Measurements from ENCODE around the gene MIP. TPM values are rescaled to one million over a fixed set of nuclear protein-coding genes. Genes with fewer than 3 reads are reported as not detected.
"Not testable (repeated sequence)": the region's sequence is repeated elsewhere in the genome, so short reads cannot be mapped to it uniquely, and the experiment has no call there.

MIP gene
- polyA plus RNA-seq, 6 donors from 2014 or later = not detected

GRCh38 chr12:56413392-56413791 lies 41.1 kb downstream of the MIP start:
- Mint-ChIP-seq H3K4me3 (no peak overlapping the region), H3K36me3 (no peaks in the 10 kb centered on the region), H3K9me3 (peaks cover 0 to 1% (median 0%) of the 10 kb centered on the region in 7 donors), H3K4me1 (peaks cover 0 to 2% (median 0%) of the 10 kb centered on the region in 3 donors), H3K27ac (peak overlapping the region in 2 of 6 donors; percentile 68 to 70), H3K27me3 (no peaks in the 10 kb centered on the region)
- DNase-seq (no peak), ATAC-seq (ENCODE audit: low read depth in 2 of 2) (no peak)

GRCh38 chr12:56411781-56412639 lies 42.4 kb downstream of the MIP start:
- ATAC-seq (ENCODE audit: low read depth in 2 of 2) = no peak
- no peak overlapping the region for H3K4me3 Mint-ChIP-seq
- H3K27ac Mint-ChIP-seq = peak overlapping the region in 2 of 6 donors; percentile 18 to 57
- H3K36me3 Mint-ChIP-seq = no peaks in the 10 kb centered on the region
- H3K27me3 Mint-ChIP-seq = no peaks in the 10 kb centered on the region
- H3K4me1 Mint-ChIP-seq = peaks cover 0 to 2% (median 0%) of the 10 kb centered on the region in 3 donors
- DNase-seq = no peak
- peaks cover 0 to 1% (median 0%) of the 10 kb centered on the region in 7 donors for H3K9me3 Mint-ChIP-seq

GRCh38 chr12:56410768-56411167 lies 43.7 kb downstream of the MIP start:
- Mint-ChIP-seq H3K9me3 (peaks cover 0 to 1% (median 0%) of the 10 kb centered on the region in 7 donors), H3K36me3 (no peaks in the 10 kb centered on the region), H3K27me3 (no peaks in the 10 kb centered on the region), H3K4me3 (no peak overlapping the region), H3K27ac (peak overlapping the region in 3 of 6 donors; percentile 4 to 62 (median 49)), H3K4me1 (peaks cover 0 to 2% (median 0%) of the 10 kb centered on the region in 3 donors)
- ATAC-seq (ENCODE audit: low read depth in 2 of 2) (no peak), DNase-seq (no peak)

- ATAC-seq (ENCODE audit: low read depth in 2 of 2) (no peak), DNase-seq (no peak)
- H3K27ac Mint-ChIP-seq = peak overlapping the region in 1 of 6 donors; percentile 47
- H3K9me3 Mint-ChIP-seq = peaks cover 0 to 3% (median 0%) of the 10 kb centered on the region in 7 donors
- H3K4me3 Mint-ChIP-seq = no peak overlapping the region
- peaks cover 0 to 2% (median 0%) of the 10 kb centered on the region in 3 donors for H3K4me1 Mint-ChIP-seq
- H3K27me3 Mint-ChIP-seq = no peaks in the 10 kb centered on the region
- H3K36me3 Mint-ChIP-seq = no peaks in the 10 kb centered on the region
Measured at GRCh38 chr12:56408799-56409417, 45.5 kb downstream of the MIP start.

- ATAC-seq (ENCODE audit: low read depth in 2 of 2); H3K4me3 Mint-ChIP-seq; H3K36me3 Mint-ChIP-seq; H3K4me1 Mint-ChIP-seq; H3K27ac Mint-ChIP-seq; H3K27me3 Mint-ChIP-seq; DNase-seq: not testable (repeated sequence)
- H3K9me3 Mint-ChIP-seq = peaks cover 3 to 12% (median 5%) of the 10 kb centered on the region in 7 donors
Measured at GRCh38 chr12:56404227-56404626, 50.2 kb downstream of the MIP start.

GRCh38 chr12:56401612-56402011 lies 52.8 kb downstream of the MIP start:
- Mint-ChIP-seq H3K27ac (peak overlapping the region in 1 of 6 donors; percentile 34), H3K9me3 (peaks cover 8 to 22% (median 15%) of the 10 kb centered on the region in 7 donors), H3K36me3 (peaks cover 10 to 12% of the 10 kb centered on the region in 2 donors)
- H3K27me3 Mint-ChIP-seq; H3K4me1 Mint-ChIP-seq; ATAC-seq (ENCODE audit: low read depth in 2 of 2); H3K4me3 Mint-ChIP-seq; DNase-seq: not testable (repeated sequence)

- peaks cover 8 to 22% (median 15%) of the 10 kb centered on the region in 7 donors for H3K9me3 Mint-ChIP-seq
- peaks cover 10 to 12% of the 10 kb centered on the region in 2 donors for H3K36me3 Mint-ChIP-seq
- peak overlapping the region in 2 of 6 donors; percentile 26 to 34 for H3K27ac Mint-ChIP-seq
- not testable (repeated sequence) for H3K4me1 Mint-ChIP-seq; H3K4me3 Mint-ChIP-seq; ATAC-seq (ENCODE audit: low read depth in 2 of 2); H3K27me3 Mint-ChIP-seq; DNase-seq
Measured at GRCh38 chr12:56401125-56401524, 53.3 kb downstream of the MIP start.

Other genes with a start within 250 kb of the MIP start
- 100 to 1,000 TPM in 5 of 6 donors, 10 to 100 TPM in 1; 95.2 to 136 (median 109) TPM for gene RNF41, start 232.7 kb downstream of the MIP start, polyA plus RNA-seq (ENCODE audit: low read depth in 6 of 6)
- 1 to 10 TPM in 5 of 6 donors, under 1 TPM in 1; 0.73 to 5.7 (median 3.9) TPM for gene NABP2, start 230.3 kb downstream of the MIP start, polyA plus RNA-seq (ENCODE audit: low read depth in 6 of 6)
- gene SLC39A5, start 224.6 kb downstream of the MIP start, polyA plus RNA-seq (ENCODE audit: low read depth in 6 of 6) = not detected
- gene ANKRD52, start 196.3 kb downstream of the MIP start, polyA plus RNA-seq (ENCODE audit: low read depth in 6 of 6) = 10 to 100 TPM in 3 of 6 donors, 1 to 10 TPM in 3; 2.3 to 13.2 (median 8.0) TPM
- gene COQ10A, start 187.7 kb downstream of the MIP start, polyA plus RNA-seq (ENCODE audit: low read depth in 6 of 6) = 10 to 100 TPM in 5 of 6 donors, 1 to 10 TPM in 1; 9.5 to 16.6 (median 14.2) TPM
- 10 to 100 TPM; 60.8 to 88.7 (median 72.1) TPM for gene CS, start 154.3 kb downstream of the MIP start, polyA plus RNA-seq (ENCODE audit: low read depth in 6 of 6)
- gene CNPY2, start 138.7 kb downstream of the MIP start, polyA plus RNA-seq (ENCODE audit: low read depth in 6 of 6) = 100 to 1,000 TPM; 134 to 210 (median 152) TPM
- 10 to 100 TPM in 5 of 6 donors, 1 to 10 TPM in 1; 10.0 to 15.3 (median 13.6) TPM for gene PAN2, start 120.7 kb downstream of the MIP start, polyA plus RNA-seq (ENCODE audit: low read depth in 6 of 6)
- gene IL23A, start 115.8 kb downstream of the MIP start, polyA plus RNA-seq (ENCODE audit: low read depth in 6 of 6) = 10 to 100 TPM in 4 of 6 donors, 1 to 10 TPM in 2; 8.0 to 15.6 (median 12.9) TPM
- 100 to 1,000 TPM; 119 to 150 (median 131) TPM for gene STAT2, start 94.5 kb downstream of the MIP start, polyA plus RNA-seq (ENCODE audit: low read depth in 6 of 6)
- gene APOF, start 91.8 kb downstream of the MIP start, polyA plus RNA-seq (ENCODE audit: low read depth in 6 of 6) = not detected
- gene TIMELESS, start 5.2 kb downstream of the MIP start, polyA plus RNA-seq (ENCODE audit: low read depth in 6 of 6) = 10 to 100 TPM; 16.8 to 30.5 (median 25.8) TPM
- gene SPRYD4, start 13.9 kb upstream of the MIP start, polyA plus RNA-seq (ENCODE audit: low read depth in 6 of 6) = 1 to 10 TPM in 5 of 6 donors, under 1 TPM in 1; 0.59 to 2.6 (median 2.0) TPM
- 1 to 10 TPM in 3 of 6 donors, under 1 TPM in 2, not detected in 1; 0.95 to 1.9 (median 1.6) TPM for gene GLS2, start 33.5 kb upstream of the MIP start, polyA plus RNA-seq (ENCODE audit: low read depth in 6 of 6)
- 1 to 10 TPM in 1 of 6 donors, under 1 TPM in 5; 0.03 to 6.0 (median 0.54) TPM for gene RBMS2, start 67.2 kb upstream of the MIP start, polyA plus RNA-seq (ENCODE audit: low read depth in 6 of 6)
- gene BAZ2A, start 175.7 kb upstream of the MIP start, polyA plus RNA-seq (ENCODE audit: low read depth in 6 of 6) = 10 to 100 TPM; 17.3 to 56.0 (median 33.5) TPM
- gene ATP5F1B, start 191.3 kb upstream of the MIP start, polyA plus RNA-seq (ENCODE audit: low read depth in 6 of 6) = 1,000 to 10,000 TPM in 1 of 6 donors, 100 to 1,000 TPM in 5; 711 to 1,110 (median 809) TPM
- 100 to 1,000 TPM; 176 to 270 (median 203) TPM for gene PTGES3, start 233.6 kb upstream of the MIP start, polyA plus RNA-seq (ENCODE audit: low read depth in 6 of 6)